ENCODE results near the gene C21orf58. TPM values are rescaled to one million over a fixed set of nuclear protein-coding genes. Genes with fewer than 3 reads are reported as not detected.

Gene C21orf58
- total RNA-seq, 1 experiment from 2014 or later: 28.2 TPM

GRCh38 chr21:46273341-46273740, 50.3 kb downstream of the C21orf58 start:
- Mint-ChIP-seq H3K36me3 (ENCODE audit: insufficient read depth, unreplicated experiment) (peaks cover 40% of the 10 kb centered on the region), H3K27ac (ENCODE audit: unreplicated experiment) (no peak overlapping the region), H3K4me1 (ENCODE audit: low read depth, unreplicated experiment) (no peaks in the 10 kb centered on the region), H3K4me3 (ENCODE audit: low read depth, unreplicated experiment) (no peak overlapping the region), H3K9me3 (ENCODE audit: low read depth, unreplicated experiment) (no peaks in the 10 kb centered on the region), H3K27me3 (ENCODE audit: unreplicated experiment) (no peaks in the 10 kb centered on the region)
- no TSS peak for BruUV-seq (replicated peaks)
- no peak for DNase-seq
- no peak for TF ChIP-seq CTCF (IDR thresholded peaks at IDR 0.05; ENCODE audit: unreplicated experiment)
- CTCF ChIA-PET: no interaction called here
- intact Hi-C loops (cut with micrococcal nuclease; ENCODE audit: unreplicated experiment): no loop called here

GRCh38 chr21:46269466-46269865, 54.2 kb downstream of the C21orf58 start:
- no peak for TF ChIP-seq CTCF (IDR thresholded peaks at IDR 0.05; ENCODE audit: unreplicated experiment)
- H3K27ac Mint-ChIP-seq (ENCODE audit: unreplicated experiment): no peak overlapping the region
- H3K9me3 Mint-ChIP-seq (ENCODE audit: low read depth, unreplicated experiment): no peaks in the 10 kb centered on the region
- no peak for DNase-seq
- peaks cover 53% of the 10 kb centered on the region for H3K36me3 Mint-ChIP-seq (ENCODE audit: insufficient read depth, unreplicated experiment)
- H3K27me3 Mint-ChIP-seq (ENCODE audit: unreplicated experiment): no peaks in the 10 kb centered on the region
- no peaks in the 10 kb centered on the region for H3K4me1 Mint-ChIP-seq (ENCODE audit: low read depth, unreplicated experiment)
- BruUV-seq (replicated peaks): no TSS peak
- no peak overlapping the region for H3K4me3 Mint-ChIP-seq (ENCODE audit: low read depth, unreplicated experiment)
- intact Hi-C loops (cut with micrococcal nuclease; ENCODE audit: unreplicated experiment): no loop called here
- CTCF ChIA-PET: no interaction called here

GRCh38 chr21:46268371-46268770, 55.3 kb downstream of the C21orf58 start:
- Mint-ChIP-seq H3K27ac (ENCODE audit: unreplicated experiment) (no peak overlapping the region), H3K4me3 (ENCODE audit: low read depth, unreplicated experiment) (no peak overlapping the region), H3K4me1 (ENCODE audit: low read depth, unreplicated experiment) (no peaks in the 10 kb centered on the region), H3K36me3 (ENCODE audit: insufficient read depth, unreplicated experiment) (peaks cover 42% of the 10 kb centered on the region), H3K9me3 (ENCODE audit: low read depth, unreplicated experiment) (no peaks in the 10 kb centered on the region), H3K27me3 (ENCODE audit: unreplicated experiment) (no peaks in the 10 kb centered on the region)
- intact Hi-C loops (cut with micrococcal nuclease; ENCODE audit: unreplicated experiment): no loop called here
- no TSS peak for BruUV-seq (replicated peaks)
- no peak for DNase-seq
- TF ChIP-seq CTCF (IDR thresholded peaks at IDR 0.05; ENCODE audit: unreplicated experiment): no peak
- CTCF ChIA-PET: interaction anchor here (0.8 kb wide), 1 partner anchor 79 kb away, joined by 7 read pairs; no protein-coding TSS in a partner anchor

GRCh38 chr21:46266946-46267345, 56.7 kb downstream of the C21orf58 start:
- no peak for DNase-seq
- BruUV-seq (replicated peaks): no TSS peak
- Mint-ChIP-seq H3K36me3 (ENCODE audit: insufficient read depth, unreplicated experiment) (peaks cover 43% of the 10 kb centered on the region), H3K4me1 (ENCODE audit: low read depth, unreplicated experiment) (no peaks in the 10 kb centered on the region), H3K27me3 (ENCODE audit: unreplicated experiment) (no peaks in the 10 kb centered on the region), H3K4me3 (ENCODE audit: low read depth, unreplicated experiment) (no peak overlapping the region), H3K27ac (ENCODE audit: unreplicated experiment) (no peak overlapping the region), H3K9me3 (ENCODE audit: low read depth, unreplicated experiment) (no peaks in the 10 kb centered on the region)
- no peak for TF ChIP-seq CTCF (IDR thresholded peaks at IDR 0.05; ENCODE audit: unreplicated experiment)
- intact Hi-C loops (cut with micrococcal nuclease; ENCODE audit: unreplicated experiment): no loop called here
- CTCF ChIA-PET: no interaction called here

Data from Calu3 (cell line).